Sigmoid colon (tissue), 4 donors: Measurements from ENCODE around the gene SUV39H2.

Source experiments
- EP300 ChIP-seq, 4 donors: sonication (generic); formaldehyde crosslinking; IDR thresholded peaks; one replicate each; pipeline ENCODE4 v1.6.1; 2017; ENCODE audit warnings: antibody characterized with exemption in 4 of 4
- POLR2A ChIP-seq, 2 donors: fragments of 450-650 bp; IDR thresholded peaks; one replicate each; pipeline ENCODE4 v1.6.1; 2016; ENCODE audit warnings: antibody characterized with exemption in 2 of 2, mild to moderate bottlenecking in 2 of 2, moderate library complexity in 2 of 2
- POLR2AphosphoS5 ChIP-seq, 4 donors: sonication (generic); formaldehyde crosslinking; IDR thresholded peaks; one replicate each; pipeline ENCODE4 v1.6.1; 2017; ENCODE audit warnings: antibody characterized with exemption in 4 of 4
- TF ChIP-seq, protein P1 (sequence below), 4 experiments: fragments of 450-650 bp in 3 of 4; fragments of 200-600 bp in 1 of 4; IDR thresholded peaks; one replicate each; pipeline ENCODE4 v1.5.1; 2016 to 2019; ENCODE audit warnings: antibody characterized with exemption in 4 of 4, mild to moderate bottlenecking in 3 of 4, moderate library complexity in 2 of 4

DNA sequence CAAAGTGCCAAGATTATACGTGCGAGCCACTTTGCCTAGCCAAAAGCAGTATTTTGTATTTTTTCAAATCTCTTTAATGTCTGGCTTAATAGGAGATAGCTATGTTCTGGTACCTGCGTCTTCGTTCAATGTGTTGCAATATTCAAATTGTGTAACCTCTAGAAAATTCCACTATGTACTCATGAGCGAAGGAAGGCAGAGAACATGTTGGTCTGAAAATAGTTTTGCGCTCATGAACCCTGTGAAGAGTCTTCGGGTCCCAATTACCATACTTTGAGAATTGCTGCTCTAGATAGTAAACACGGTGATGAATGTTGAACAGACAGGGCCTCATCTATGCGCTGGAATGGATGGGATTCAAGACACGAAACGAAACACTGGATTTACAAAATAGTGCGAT lies 2.7 kb upstream of the SUV39H2 start:
- TF ChIP-seq, protein P1, sequence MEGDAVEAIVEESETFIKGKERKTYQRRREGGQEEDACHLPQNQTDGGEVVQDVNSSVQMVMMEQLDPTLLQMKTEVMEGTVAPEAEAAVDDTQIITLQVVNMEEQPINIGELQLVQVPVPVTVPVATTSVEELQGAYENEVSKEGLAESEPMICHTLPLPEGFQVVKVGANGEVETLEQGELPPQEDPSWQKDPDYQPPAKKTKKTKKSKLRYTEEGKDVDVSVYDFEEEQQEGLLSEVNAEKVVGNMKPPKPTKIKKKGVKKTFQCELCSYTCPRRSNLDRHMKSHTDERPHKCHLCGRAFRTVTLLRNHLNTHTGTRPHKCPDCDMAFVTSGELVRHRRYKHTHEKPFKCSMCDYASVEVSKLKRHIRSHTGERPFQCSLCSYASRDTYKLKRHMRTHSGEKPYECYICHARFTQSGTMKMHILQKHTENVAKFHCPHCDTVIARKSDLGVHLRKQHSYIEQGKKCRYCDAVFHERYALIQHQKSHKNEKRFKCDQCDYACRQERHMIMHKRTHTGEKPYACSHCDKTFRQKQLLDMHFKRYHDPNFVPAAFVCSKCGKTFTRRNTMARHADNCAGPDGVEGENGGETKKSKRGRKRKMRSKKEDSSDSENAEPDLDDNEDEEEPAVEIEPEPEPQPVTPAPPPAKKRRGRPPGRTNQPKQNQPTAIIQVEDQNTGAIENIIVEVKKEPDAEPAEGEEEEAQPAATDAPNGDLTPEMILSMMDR (IDR thresholded peaks at IDR 0.05), result no peak
- no peak for TF ChIP-seq POLR2AphosphoS5 (IDR thresholded peaks at IDR 0.05)
- no peak for TF ChIP-seq POLR2A (IDR thresholded peaks at IDR 0.05)
- TF ChIP-seq EP300 (IDR thresholded peaks at IDR 0.05), result no peak
